GM12878 (cell line): ENCODE data around the gene SULF2. TPM values are rescaled to one million over a fixed set of nuclear protein-coding genes. Genes with fewer than 3 reads are reported as not detected.

ENCODE experiments used
- ATAC-seq: fragments of 200-7000 bp; cut with Tn5 transposase; 3 replicates; pipeline ENCODE4 v1.9.1; 2020; ENCODE audit warnings: mild to moderate bottlenecking, moderate library complexity
- BruUV-seq: library from RNA; stranded (reverse); fragments of 400-500 nt; replicated peaks from 2 replicates; lab custom pipeline; 2021; lab: Mats Ljungman, UMichigan
- CTCF ChIA-PET: fragments of 300-600 bp; sonication (Branson Sonifier 250); formaldehyde crosslinking; extraction: SDS; loops from one replicate; lab custom pipeline; 2021; ENCODE audit warnings: inconsistent platforms; lab: Yijun Ruan, JAX
- POLR2A ChIA-PET: fragments of 350-600 bp; formaldehyde crosslinking; extraction: SDS; loops from one replicate; lab custom pipeline; 2021; ENCODE audit warnings: inconsistent platforms; lab: Charles Lee
- RAD21 ChIA-PET: fragments of 300-600 bp; sonication (Branson Sonifier 250); formaldehyde crosslinking; loops from one replicate; lab custom pipeline; 2023; ENCODE audit warnings: antibody characterized with exemption; ENCODE audit not compliant: unreplicated experiment; lab: Charles Lee
- SMC1A ChIA-PET: fragments of 300-600 bp; sonication (Branson Sonifier 250); formaldehyde crosslinking; loops from one replicate; lab custom pipeline; 2023; ENCODE audit not compliant: unreplicated experiment, uncharacterized antibody; lab: Charles Lee
- DNase-seq: peaks from one replicate; pipeline ENCODE4 v3.0.0-alpha.2; 2011; ENCODE audit warnings: low read depth, low spot score
- FAIRE-seq: peaks from 3 replicates; lab custom pipeline; 2011; peaks lifted over from hg19 to GRCh38; lab: Jason Lieb, UNC
- H2AFZ ChIP-seq: 2 replicates; pipeline ENCODE4 v1.6.0; 2011; ENCODE audit warnings: low read depth, low read length, control low read depth; ENCODE audit not compliant: control insufficient read depth
- H3K27ac ChIP-seq: 2 replicates; pipeline ENCODE4 v1.5.1; 2011; ENCODE audit warnings: control low read depth; ENCODE audit not compliant: control insufficient read depth, insufficient read depth
- H3K27me3 ChIP-seq, 2 experiments: replicated peaks in 1 of 2; 2 replicates each; pipeline versions ENCODE4 v1.6.0 to v1.6.1; 2011; ENCODE audit warnings: low read length in 1 of 2; ENCODE audit not compliant: control insufficient read depth in 2 of 2, insufficient read depth in 2 of 2
- H3K36me3 ChIP-seq, 2 experiments: 2 replicates each; pipeline ENCODE4 v1.5.1; 2011; ENCODE audit warnings: low read length in 1 of 2; ENCODE audit not compliant: control insufficient read depth in 2 of 2, insufficient read depth in 2 of 2
- H3K4me1 ChIP-seq: 2 replicates; pipeline ENCODE4 v1.6.1; 2011; ENCODE audit warnings: mild to moderate bottlenecking, low read length, moderate library complexity, mixed read lengths; ENCODE audit not compliant: control insufficient read depth, insufficient read depth
- H3K4me2 ChIP-seq: 2 replicates; pipeline ENCODE4 v1.6.0; 2011; ENCODE audit warnings: control low read depth; ENCODE audit not compliant: control insufficient read depth, insufficient read depth
- H3K4me3 ChIP-seq: fragments of 200-600 bp; sonication (generic); 2 replicates; pipeline ENCODE4 v1.5.1; 2016
- H3K79me2 ChIP-seq: 2 replicates; pipeline ENCODE4 v1.6.0; 2011; ENCODE audit warnings: low read length; ENCODE audit not compliant: control insufficient read depth, insufficient read depth
- H3K9ac ChIP-seq: 2 replicates; pipeline ENCODE4 v1.8.0; 2011; ENCODE audit warnings: low read length, control low read depth, mixed read lengths; ENCODE audit not compliant: control insufficient read depth, insufficient read depth
- H3K9me3 ChIP-seq: replicated peaks from 3 replicates; pipeline ENCODE4 v1.5.1; 2011; ENCODE audit warnings: mild to moderate bottlenecking, low read length; ENCODE audit not compliant: control insufficient read depth, insufficient read depth
- H4K20me1 ChIP-seq: 2 replicates; pipeline ENCODE4 v1.6.0; 2011; ENCODE audit not compliant: control insufficient read depth, insufficient read depth
- ASH2L ChIP-seq: fragments of 300-600, 200-600 bp; sonication (generic); IDR thresholded peaks from 2 replicates; pipeline ENCODE4 v1.6.1; 2017; ENCODE audit warnings: low read depth, mild to moderate bottlenecking, borderline replicate concordance
- CEBPB ChIP-seq, 2 experiments: fragments of 150-350 bp in 1 of 2; IDR thresholded peaks; 2 replicates each; pipeline ENCODE4 v1.6.1; 2012 to 2014; ENCODE audit warnings: low read depth in 2 of 2, low read length in 2 of 2, borderline replicate concordance in 1 of 2, inconsistent platforms in 1 of 2
- ESRRA ChIP-seq: IDR thresholded peaks from 2 replicates; pipeline ENCODE4 v1.6.1; 2012; ENCODE audit warnings: mild to moderate bottlenecking, low read length, improper control_type of control experiment
- FOXM1 ChIP-seq: IDR thresholded peaks from 2 replicates; pipeline ENCODE4 v1.6.1; 2012; ENCODE audit warnings: low read depth, mild to moderate bottlenecking, inconsistent platforms, low read length, moderate library complexity
- GABPA ChIP-seq: IDR thresholded peaks from 2 replicates; pipeline ENCODE4 v1.6.1; 2014; ENCODE audit warnings: antibody characterized with exemption, low read depth, mild to moderate bottlenecking, inconsistent platforms
- KAT2A ChIP-seq: conservative IDR thresholded peaks from 2 replicates; pipeline ENCODE4 v1.6.1; 2011; ENCODE audit warnings: low read depth, low read length; ENCODE audit not compliant: control insufficient read depth
- MEF2A ChIP-seq: IDR thresholded peaks from 2 replicates; pipeline ENCODE4 v1.6.1; 2011; ENCODE audit warnings: low read depth, mild to moderate bottlenecking, low read length, moderate library complexity; ENCODE audit not compliant: insufficient read depth
- MEF2B ChIP-seq: fragments of 450-650 bp; IDR thresholded peaks from 2 replicates; pipeline ENCODE4 v1.6.1; 2018; ENCODE audit warnings: mild to moderate bottlenecking, moderate library complexity; ENCODE audit not compliant: partially characterized antibody, poor library complexity, severe bottlenecking
- NR2F1 ChIP-seq: fragments of 450-650 bp; conservative IDR thresholded peaks from 2 replicates; pipeline ENCODE4 v1.6.1; 2017; ENCODE audit warnings: mild to moderate bottlenecking
- RBBP5 ChIP-seq: fragments of 200-600 bp; sonication (generic); conservative IDR thresholded peaks from 2 replicates; pipeline ENCODE4 v1.6.1; 2016
- ZBTB40 ChIP-seq: fragments of 450-650 bp; IDR thresholded peaks from 2 replicates; pipeline ENCODE4 v1.6.1; 2016; ENCODE audit warnings: mild to moderate bottlenecking, moderate library complexity, borderline replicate concordance
- ZNF217 ChIP-seq: fragments of 450-650 bp; IDR thresholded peaks from 2 replicates; pipeline ENCODE4 v1.6.1; 2017; ENCODE audit warnings: antibody characterized with exemption, mild to moderate bottlenecking
- ZNF622 ChIP-seq: fragments of 450-650 bp; IDR thresholded peaks from 2 replicates; pipeline ENCODE4 v1.6.1; 2017; ENCODE audit warnings: mild to moderate bottlenecking, inconsistent platforms
- WGBS: methylation state at CpG from one replicate; pipeline ENCODE4 v1.1.6; 2016; ENCODE audit warnings: low lambda C conversion rate; ENCODE audit not compliant: insufficient replicate concordance, insufficient coverage; ENCODE audit errors: missing lambda C conversion rate; 5-methylcytosine and 5-hydroxymethylcytosine counted together
- in situ Hi-C: fragments of 300-500 bp; cut with MboI; formaldehyde crosslinking; loops from 9 replicates; pipeline ENCODE4 v1.14.3; 2018; ENCODE audit warnings: mixed read lengths
- intact Hi-C: fragments of 100-400 bp; cut with micrococcal nuclease; formaldehyde crosslinking; loops from one replicate; pipeline ENCODE4 v1.14.2; 2022; ENCODE audit not compliant: unreplicated experiment
- polyA plus RNA-seq, 11 experiments: library from polyadenylated mRNA; depleted of rRNA in 4 of 11; unstranded in 6 of 11; stranded (reverse) in 5 of 11; fragments of >200 nt; fragmentation: Nextera tagmentation in 4 of 11; fragmentation: Illumina TruSeq in 1 of 11; extraction: Ambion mirVana in 4 of 11; extraction: Trizol in 1 of 11; gene quantifications; 1 replicate in 1 of 11; 2 replicates in 10 of 11; pipeline versions ENCODE4 v1.2.1 to v1.2.3, GENCODE V29; 2011 to 2016; ENCODE audit warnings: inconsistent platforms in 2 of 11, missing spikeins in 2 of 11, low read depth in 1 of 11
- total RNA-seq, 4 experiments: library from RNA; depleted of rRNA in 3 of 4; stranded (reverse); fragments of >200 nt in 3 of 4; fragmentation: Illumina TruSeq in 1 of 4; extraction: Trizol in 1 of 4; gene quantifications; 2 replicates each; pipeline versions ENCODE4 v1.2.1 to v1.2.3, GENCODE V29; 2013 to 2021

Gene SULF2
- total and polyA plus RNA-seq, 10 of the 15 experiments (the other 5 are each of a cell fraction or from before 2014, with no cell fraction given): 0.69 to 4.1 (median 1.6) TPM

- CTCF ChIA-PET: interaction anchor here (0.7 kb wide), 1 partner anchor 9 kb away, joined by 3 read pairs; no protein-coding TSS in a partner anchor
- RAD21 ChIA-PET: no interaction called here
- no peak overlapping the region for H3K4me3 ChIP-seq
- BruUV-seq: no TSS peak
- no peaks in the 10 kb centered on the region for H3K27me3 ChIP-seq
- intact Hi-C loops: no loop called here
- POLR2A ChIA-PET: no interaction called here
- no peak overlapping the region for H3K9ac ChIP-seq
- H2AFZ ChIP-seq: no peak overlapping the region
- TF ChIP-seq KAT2A (no peak), ZNF217 (no peak), MEF2A (no peak)
- TF ChIP-seq, all 136 proteins: peak for 0
- Histone ChIP-seq H3K27ac (no peak overlapping the region), H3K4me1 (no peaks in the 10 kb centered on the region), H3K4me2 (no peak overlapping the region), H3K79me2 (no peaks in the 10 kb centered on the region), H3K9me3 (no peaks in the 10 kb centered on the region), H4K20me1 (no peaks in the 10 kb centered on the region), H3K36me3 (peaks cover 11 to 56% of the 10 kb centered on the region in 2 experiments)
- FAIRE-seq: no peak
- ATAC-seq: no peak
- DNase-seq: no peak
- in situ Hi-C loops: no loop called here
- SMC1A ChIA-PET: no interaction called here
- 100% methylated on average over 1 of the region's 1 CpG for WGBS
Measured at GRCh38 chr20:47654370-47654769, 130.9 kb downstream of the SULF2 start.

GRCh38 chr20:47653869-47654268 is 131.4 kb downstream of the SULF2 start:
- RAD21 ChIA-PET: no interaction called here
- Histone ChIP-seq H4K20me1 (no peaks in the 10 kb centered on the region), H3K36me3 (peaks cover 14 to 60% of the 10 kb centered on the region in 2 experiments), H3K79me2 (no peaks in the 10 kb centered on the region), H3K27ac (no peak overlapping the region), H2AFZ (no peak overlapping the region), H3K4me2 (no peak overlapping the region), H3K4me1 (no peaks in the 10 kb centered on the region), H3K9ac (no peak overlapping the region), H3K9me3 (no peaks in the 10 kb centered on the region), H3K27me3 (no peaks in the 10 kb centered on the region), H3K4me3 (no peak overlapping the region)
- FAIRE-seq: no peak
- CTCF ChIA-PET: interaction anchor here (0.7 kb wide), 1 partner anchor 9 kb away, joined by 3 read pairs; no protein-coding TSS in a partner anchor
- DNase-seq: no peak
- POLR2A ChIA-PET: interaction anchor here (0.5 to 0.7 kb wide), 2 partner anchors 223 to 508 kb away, joined by 4 to 8 read pairs; no protein-coding TSS in a partner anchor
- SMC1A ChIA-PET: no interaction called here
- WGBS: 94% methylated on average over 2 of the region's 2 CpGs
- TF ChIP-seq ZNF622 (no peak), ESRRA (no peak), ZBTB40 (no peak), FOXM1 (no peak), NR2F1 (no peak), MEF2B (no peak), RBBP5 (no peak), CEBPB (IDR thresholded peaks at IDR 0.05; ENCODE audit: borderline replicate concordance in 1 of 2, low read depth in 2 of 2, low read length in 2 of 2) (no peak), ASH2L (no peak), GABPA (no peak)
- BruUV-seq: no TSS peak
- in situ Hi-C loops: no loop called here
- intact Hi-C loops: no loop called here
- no peak for ATAC-seq
